Measurements from ENCODE around the gene TRIP10. TPM values are rescaled to one million over a fixed set of nuclear protein-coding genes. Genes with fewer than 3 reads are reported as not detected.

The TRIP10 gene
- total RNA-seq, 4 donors from 2014 or later = 48.9 to 65.8 (median 58.8) TPM

DNA sequence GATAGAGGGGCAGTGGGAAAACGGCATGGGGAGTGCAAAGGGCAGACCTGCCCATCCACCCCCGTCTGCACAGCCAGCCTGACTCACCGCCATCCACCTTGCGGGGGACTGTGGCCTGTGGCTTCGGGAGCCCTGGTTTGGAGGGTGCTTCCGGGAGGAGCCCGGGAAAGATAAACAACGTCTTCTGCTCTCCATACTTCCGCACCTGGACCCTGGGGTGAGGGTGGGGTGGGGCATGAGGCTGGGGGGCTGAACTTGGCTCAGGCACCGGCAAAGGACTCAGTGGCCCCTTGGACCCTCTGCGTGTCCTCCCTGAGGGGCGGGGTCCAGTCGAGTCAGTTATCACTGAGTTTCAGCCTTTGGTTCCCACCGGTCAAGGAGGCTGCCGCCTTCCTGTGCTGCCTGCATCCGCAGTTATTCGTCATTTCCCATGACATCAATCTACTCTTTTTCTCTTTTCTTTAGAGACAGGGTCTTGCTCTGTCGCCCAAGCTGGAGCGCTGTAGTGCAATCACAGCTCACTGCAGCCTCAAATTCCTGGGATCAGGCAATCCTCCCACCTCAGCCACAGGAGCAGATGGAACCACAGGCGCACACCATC, 5.3 kb upstream of the TRIP10 start:
- Histone ChIP-seq H3K27ac (no peak overlapping the region), H3K9me3 (no peaks in the 10 kb centered on the region), H3K36me3 (peaks cover 13 to 24% of the 10 kb centered on the region in 2 donors), H3K27me3 (no peaks in the 10 kb centered on the region), H3K4me3 (replicated peaks in 1 of 3) (no peak overlapping the region), H3K4me1 (peaks cover 23 to 27% of the 10 kb centered on the region in 2 donors)
- DNase-seq = no peak
- WGBS, 2 donors = 78 to 91% methylated on average over 20 of the region's 20 CpGs
- TF ChIP-seq, protein P1, sequence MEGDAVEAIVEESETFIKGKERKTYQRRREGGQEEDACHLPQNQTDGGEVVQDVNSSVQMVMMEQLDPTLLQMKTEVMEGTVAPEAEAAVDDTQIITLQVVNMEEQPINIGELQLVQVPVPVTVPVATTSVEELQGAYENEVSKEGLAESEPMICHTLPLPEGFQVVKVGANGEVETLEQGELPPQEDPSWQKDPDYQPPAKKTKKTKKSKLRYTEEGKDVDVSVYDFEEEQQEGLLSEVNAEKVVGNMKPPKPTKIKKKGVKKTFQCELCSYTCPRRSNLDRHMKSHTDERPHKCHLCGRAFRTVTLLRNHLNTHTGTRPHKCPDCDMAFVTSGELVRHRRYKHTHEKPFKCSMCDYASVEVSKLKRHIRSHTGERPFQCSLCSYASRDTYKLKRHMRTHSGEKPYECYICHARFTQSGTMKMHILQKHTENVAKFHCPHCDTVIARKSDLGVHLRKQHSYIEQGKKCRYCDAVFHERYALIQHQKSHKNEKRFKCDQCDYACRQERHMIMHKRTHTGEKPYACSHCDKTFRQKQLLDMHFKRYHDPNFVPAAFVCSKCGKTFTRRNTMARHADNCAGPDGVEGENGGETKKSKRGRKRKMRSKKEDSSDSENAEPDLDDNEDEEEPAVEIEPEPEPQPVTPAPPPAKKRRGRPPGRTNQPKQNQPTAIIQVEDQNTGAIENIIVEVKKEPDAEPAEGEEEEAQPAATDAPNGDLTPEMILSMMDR (IDR thresholded peaks at IDR 0.05) = no peak
- no peak for TF ChIP-seq POLR2A (IDR thresholded peaks at IDR 0.05)
- intact Hi-C loops (cut with DNase I) = loop anchor here (10.0 kb wide), 1 partner anchor 131 kb away; no protein-coding TSS in a partner anchor

DNA sequence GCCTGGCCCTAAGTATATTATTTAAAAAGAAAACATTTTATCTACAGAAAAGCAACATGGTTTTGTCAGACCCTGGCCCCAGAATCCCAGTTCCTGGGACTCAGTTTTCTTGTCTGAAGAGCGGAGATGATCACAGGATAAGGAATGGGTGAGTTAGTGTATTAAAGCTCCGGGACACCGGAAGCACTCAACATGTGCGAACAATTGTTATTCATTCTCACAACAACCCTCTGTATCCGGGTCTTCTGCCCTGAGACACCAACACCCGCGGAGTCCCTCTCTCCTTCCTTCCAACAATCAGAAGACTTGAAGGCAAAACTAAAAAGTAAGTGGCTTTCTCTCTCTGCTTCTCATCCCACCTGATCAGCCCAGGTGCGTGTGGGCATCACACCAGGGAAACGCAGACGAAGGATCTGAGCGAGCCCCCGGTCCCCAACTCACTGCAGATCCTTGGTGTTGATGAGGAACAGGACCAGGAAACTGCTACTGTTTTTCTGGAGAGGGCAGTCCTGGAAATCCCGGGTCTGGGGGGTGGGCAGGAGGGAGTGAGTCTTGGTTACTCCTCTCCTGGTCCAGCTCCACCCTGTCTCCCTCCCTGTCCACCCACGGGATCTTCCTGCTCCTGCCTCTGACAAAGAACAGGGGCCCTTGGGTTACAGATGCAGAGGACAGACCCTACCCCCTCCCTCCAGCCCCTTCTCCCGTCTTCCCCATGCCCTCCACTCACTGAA, 4.1 kb upstream of the TRIP10 start:
- H3K9me3 ChIP-seq = no peaks in the 10 kb centered on the region
- no peak for DNase-seq
- peaks cover 13 to 20% of the 10 kb centered on the region in 2 donors for H3K36me3 ChIP-seq
- peak overlapping the region in 2 of 3 donors; percentile 90 to 91 for H3K27ac ChIP-seq
- 82 to 84% methylated on average over 15 of the region's 15 CpGs for WGBS, 2 donors
- intact Hi-C loops (cut with DNase I) = loop anchor here (5.0 to 10.0 kb wide), 2 partner anchors 103 to 129 kb away; no protein-coding TSS in a partner anchor
- peaks cover 28 to 29% of the 10 kb centered on the region in 2 donors for H3K4me1 ChIP-seq
- no peak overlapping the region for H3K4me3 ChIP-seq (replicated peaks in 1 of 3)
- H3K27me3 ChIP-seq = no peaks in the 10 kb centered on the region
- TF ChIP-seq, protein P1 (IDR thresholded peaks at IDR 0.05) = no peak
- no peak for TF ChIP-seq POLR2A (IDR thresholded peaks at IDR 0.05)

DNA sequence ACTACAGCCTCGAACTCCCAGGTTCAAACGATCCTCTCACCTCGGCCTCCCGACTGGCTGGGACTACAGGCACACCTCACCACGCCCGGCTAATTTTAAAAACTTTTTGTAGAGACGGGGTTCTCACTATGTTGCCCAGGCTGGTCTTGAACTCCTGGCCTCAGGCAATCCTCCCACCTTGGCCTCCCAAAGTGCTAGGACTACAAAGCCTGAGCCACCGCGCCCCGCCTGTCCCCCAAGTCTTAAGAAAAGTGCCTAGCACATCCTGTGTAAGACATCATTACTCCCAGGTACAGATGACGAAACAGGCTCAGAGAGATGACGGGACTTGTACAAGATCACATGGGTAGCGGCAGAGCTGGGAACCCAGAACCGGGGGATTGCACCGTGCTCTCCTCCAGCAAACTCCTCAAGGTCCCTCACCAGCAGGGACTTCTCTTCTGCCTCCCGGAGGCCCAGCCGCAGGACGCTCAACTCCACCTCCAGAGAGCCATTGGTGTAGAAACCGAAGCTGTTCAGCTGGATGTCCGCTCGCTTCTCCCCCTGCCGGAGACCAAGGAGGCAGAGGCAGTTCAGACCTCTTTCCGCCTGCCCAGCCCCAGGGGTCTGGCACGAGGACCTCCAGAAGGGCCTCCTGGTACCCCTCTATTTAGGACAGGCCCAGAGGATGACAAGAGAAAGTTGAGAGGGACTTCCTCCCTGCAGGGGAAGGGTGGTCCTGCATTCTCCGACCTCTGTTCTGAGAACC, 3.1 kb upstream of the TRIP10 start:
- Histone ChIP-seq H3K9me3 (no peaks in the 10 kb centered on the region), H3K27me3 (no peaks in the 10 kb centered on the region), H3K4me1 (peaks cover 30 to 31% of the 10 kb centered on the region in 2 donors), H3K4me3 (replicated peaks in 1 of 3) (peak overlapping the region; percentile 64 to 87 (median 82)), H3K36me3 (peaks cover 13 to 16% of the 10 kb centered on the region in 2 donors), H3K27ac (peak overlapping the region; percentile 90 to 91 (median 90))
- TF ChIP-seq, protein P1 (IDR thresholded peaks at IDR 0.05) = peak in 4 of 6 experiments; percentile 43 to 59 (median 50)
- TF ChIP-seq POLR2A (IDR thresholded peaks at IDR 0.05) = peak in 1 of 2 donors; percentile 25
- peak; percentile 68 for DNase-seq
- intact Hi-C loops (cut with DNase I) = loop anchor here (5.0 to 10.0 kb wide), 2 partner anchors 104 to 128 kb away; no protein-coding TSS in a partner anchor
- WGBS, 2 donors = 33 to 35% methylated on average over 23 to 25 of the region's 25 CpGs

DNA sequence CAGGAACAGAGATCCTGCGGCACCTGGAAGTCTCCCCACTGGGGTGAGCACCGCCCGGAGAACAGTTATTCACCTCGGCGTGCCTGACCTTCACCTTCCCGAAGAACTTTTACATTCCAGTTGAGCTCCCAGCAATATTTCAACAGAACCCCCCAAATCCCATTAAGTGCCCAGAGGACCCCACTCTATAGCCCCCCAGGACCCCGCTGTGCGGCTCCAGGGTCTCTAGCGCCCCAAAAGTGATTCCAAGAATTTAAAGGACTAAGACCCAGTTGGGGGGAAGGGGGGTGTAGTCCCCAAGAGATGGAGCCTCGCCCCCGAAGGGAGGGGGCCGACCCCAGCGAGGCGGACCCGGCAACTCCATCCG, 2.6 kb upstream of the TRIP10 start:
- H3K9me3 ChIP-seq = no peaks in the 10 kb centered on the region
- intact Hi-C loops (cut with DNase I) = loop anchor here (5.0 to 10.0 kb wide), 2 partner anchors 105 to 128 kb away; no protein-coding TSS in a partner anchor
- peak overlapping the region; percentile 64 to 87 (median 82) for H3K4me3 ChIP-seq (replicated peaks in 1 of 3)
- no peak for DNase-seq
- H3K27me3 ChIP-seq = no peaks in the 10 kb centered on the region
- peaks cover 9 to 13% of the 10 kb centered on the region in 2 donors for H3K36me3 ChIP-seq
- peak overlapping the region; percentile 90 to 91 (median 90) for H3K27ac ChIP-seq
- WGBS, 2 donors = 0% methylated on average over 6 to 8 of the region's 16 CpGs
- TF ChIP-seq, protein P1 (IDR thresholded peaks at IDR 0.05) = no peak
- no peak for TF ChIP-seq POLR2A (IDR thresholded peaks at IDR 0.05)
- H3K4me1 ChIP-seq = peaks cover 36 to 37% of the 10 kb centered on the region in 2 donors

Measured in thyroid gland (tissue), 4 donors.